GM18507 (cell line): ENCODE data around the gene PNLIPRP1.

Experiments used
- DNase-seq: peaks from one replicate; pipeline ENCODE4 v3.0.0; 2011; ENCODE audit warnings: low read depth; ENCODE audit not compliant: insufficient read length; ENCODE audit errors: extremely low spot score
- FAIRE-seq: peaks from 2 replicates; lab custom pipeline; 2011; peaks lifted over from hg19 to GRCh38; lab: Jason Lieb, UNC

Gene PNLIPRP1

GRCh38 chr10:116597543-116597942 lies 6.8 kb downstream of the PNLIPRP1 start:
- no peak for DNase-seq
- FAIRE-seq, result no peak

DNA sequence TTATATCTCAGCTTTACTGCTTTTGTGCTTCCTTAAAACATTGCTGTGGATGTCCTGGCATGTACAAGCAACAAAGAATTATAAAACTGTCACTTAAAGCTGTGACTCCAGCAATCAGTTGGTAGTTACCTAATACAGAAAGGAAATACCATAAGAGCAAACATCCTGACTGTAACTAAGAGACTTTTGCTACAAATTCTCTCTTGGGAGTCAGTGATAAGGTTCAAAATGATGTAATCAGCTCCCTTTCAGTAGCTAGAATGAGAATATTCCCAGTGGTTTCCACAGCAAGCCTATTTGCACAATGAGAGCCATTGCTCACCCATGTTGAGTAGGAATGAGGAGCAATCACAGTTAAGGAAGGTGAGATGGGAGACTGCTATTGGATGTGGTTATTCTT lies 7.6 kb downstream of the PNLIPRP1 start:
- FAIRE-seq, result no peak
- DNase-seq, result no peak

DNA sequence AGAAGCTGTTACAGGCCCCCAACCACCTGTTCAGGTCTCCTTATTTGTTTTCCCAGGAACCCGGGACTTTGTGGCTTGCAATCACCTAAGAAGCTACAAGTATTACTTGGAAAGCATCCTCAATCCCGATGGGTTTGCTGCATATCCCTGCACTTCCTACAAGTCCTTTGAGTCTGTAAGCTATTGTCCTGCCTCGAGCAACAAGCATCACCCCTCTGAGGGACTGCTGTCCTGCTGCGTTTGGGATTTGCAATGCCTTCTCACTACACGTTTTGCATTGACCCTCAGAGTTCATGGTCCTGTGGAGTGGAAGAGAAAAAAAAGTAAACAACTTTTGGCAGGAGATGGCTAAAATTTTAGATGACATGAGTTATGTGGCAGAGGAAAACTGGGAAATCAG lies 9.2 kb downstream of the PNLIPRP1 start:
- DNase-seq (no peak), FAIRE-seq (no peak)

GRCh38 chr10:116602648-116603400 lies 12.1 kb downstream of the PNLIPRP1 start:
- FAIRE-seq, result no peak
- no peak for DNase-seq

GRCh38 chr10:116606061-116606483 lies 15.3 kb downstream of the PNLIPRP1 start:
- no peak for DNase-seq
- no peak for FAIRE-seq

DNA sequence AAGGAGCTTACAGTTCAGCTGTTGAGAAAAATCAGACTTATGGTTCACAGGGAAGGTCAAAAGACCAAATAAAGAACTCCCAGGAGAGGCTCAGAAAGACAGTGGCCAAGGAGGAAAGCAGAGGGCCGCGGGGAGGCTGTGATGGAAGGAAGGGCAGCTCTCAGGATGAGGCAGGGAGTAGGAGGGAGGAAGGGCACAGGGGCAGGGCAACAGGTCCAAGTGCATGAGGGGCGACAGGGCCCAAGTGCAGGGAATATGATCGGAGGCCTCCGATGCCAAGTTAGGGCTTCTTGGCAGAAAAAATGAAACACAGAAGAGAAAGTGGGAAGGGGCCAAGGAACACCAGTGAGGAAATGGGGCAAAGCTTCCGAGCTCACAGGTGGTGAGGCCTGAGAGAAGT lies 16.6 kb downstream of the PNLIPRP1 start:
- DNase-seq (no peak), FAIRE-seq (no peak)

- FAIRE-seq (no peak), DNase-seq (no peak)
These were observed 18.2 kb downstream of the PNLIPRP1 start for GRCh38 chr10:116608686-116609594.

- FAIRE-seq (no peak), DNase-seq (no peak)
These were observed 19.8 kb downstream of the PNLIPRP1 start for GRCh38 chr10:116610443-116611152.

DNA sequence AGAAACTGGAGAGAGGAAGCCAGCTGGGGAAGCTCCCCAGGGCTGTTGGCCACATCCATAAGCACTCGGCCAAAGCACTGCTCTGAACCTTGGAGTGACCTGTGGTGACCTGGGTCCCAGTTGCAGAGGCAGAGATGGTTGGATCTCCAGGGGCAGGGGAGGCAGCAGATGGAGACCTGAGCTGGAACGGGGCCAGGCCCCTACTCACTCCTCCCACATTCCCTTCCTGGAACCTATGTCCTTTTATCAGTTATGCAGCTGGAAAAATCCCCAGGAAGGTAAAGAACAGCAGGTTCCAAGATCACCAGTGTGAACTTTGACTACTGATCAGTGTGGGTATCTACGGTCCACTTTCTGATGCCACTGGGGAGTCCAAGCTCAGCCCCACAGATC lies 20.4 kb downstream of the PNLIPRP1 start:
- FAIRE-seq (no peak), DNase-seq (no peak)

GRCh38 chr10:116612107-116612769 lies 21.5 kb downstream of the PNLIPRP1 start:
- no peak for FAIRE-seq
- no peak for DNase-seq

- FAIRE-seq, result no peak
- DNase-seq, result no peak
These were observed 22.7 kb downstream of the PNLIPRP1 start for GRCh38 chr10:116613471-116613870.

DNA sequence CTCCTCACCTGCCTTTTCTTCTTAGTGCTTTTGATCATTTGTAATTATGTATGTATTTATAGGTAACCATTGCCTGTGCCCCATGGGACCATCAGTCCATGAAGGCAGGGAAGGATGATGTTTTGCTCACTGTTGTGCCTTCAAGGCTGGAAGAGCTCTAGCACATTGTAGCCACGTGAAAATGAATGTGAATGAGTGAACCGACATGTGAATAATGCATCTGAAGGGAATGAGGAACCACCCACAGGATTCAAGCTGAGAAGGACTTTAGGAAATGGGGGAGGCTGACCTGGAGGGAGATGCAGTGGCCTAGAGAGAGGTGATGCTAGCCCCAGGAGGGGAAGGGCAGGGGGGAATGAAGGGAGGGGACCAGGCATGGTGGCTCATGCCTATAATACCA lies 24.0 kb downstream of the PNLIPRP1 start:
- DNase-seq (no peak), FAIRE-seq (no peak)

- no peak for DNase-seq
- no peak for FAIRE-seq
These were observed 24.5 kb downstream of the PNLIPRP1 start for GRCh38 chr10:116615199-116615776.

GRCh38 chr10:116620423-116621400 lies 30.0 kb downstream of the PNLIPRP1 start, which contains the start of gene PNLIPRP2:
PNLIPRP2 (plus strand) TSS chr10:116620953.
- FAIRE-seq (no peak), DNase-seq (no peak)

DNA sequence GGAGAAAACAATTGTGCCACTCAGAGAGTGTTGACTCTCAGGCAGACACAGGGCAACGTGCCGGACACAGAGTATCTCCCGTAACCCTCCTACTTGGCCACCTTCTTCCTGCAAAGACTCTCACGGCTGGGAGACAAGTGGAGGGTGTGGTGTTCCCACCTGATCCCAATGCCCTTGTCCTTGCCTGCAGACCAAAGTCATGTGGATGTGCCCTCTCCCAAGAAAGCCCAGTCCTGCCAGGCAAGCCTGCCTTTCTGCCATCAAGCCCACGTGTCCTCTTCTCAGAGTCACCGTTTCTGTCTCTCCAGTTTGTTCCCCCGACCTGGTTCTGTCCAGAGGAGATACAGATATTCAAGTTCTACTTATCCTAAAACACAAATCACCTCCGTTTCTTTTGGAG lies 30.7 kb downstream of the PNLIPRP1 start:
- FAIRE-seq, result no peak
- no peak for DNase-seq

- FAIRE-seq (no peak), DNase-seq (no peak)
These were observed 31.3 kb downstream of the PNLIPRP1 start for GRCh38 chr10:116621934-116622655.

- DNase-seq (no peak), FAIRE-seq (no peak)
These were observed 35.1 kb downstream of the PNLIPRP1 start for GRCh38 chr10:116625845-116626244.
